NCI-H2227 (cell line): Measurements from ENCODE around the gene MYMX.

Experiments
- DNase-seq: peaks from one replicate; lab custom pipeline; 2025; ENCODE audit not compliant: unreplicated experiment; lab: John Stamatoyannopoulos, UW

MYMX gene

GRCh38 chr6:44249082-44249748 is 32.5 kb downstream of the MYMX start:
- no peak for DNase-seq

GRCh38 chr6:44250067-44250717 is 33.5 kb downstream of the MYMX start:
- DNase-seq = no peak

GRCh38 chr6:44250718-44251123 is 34.0 kb downstream of the MYMX start:
- no peak for DNase-seq

GRCh38 chr6:44251576-44252524 is 35.1 kb downstream of the MYMX start:
- DNase-seq = no peak

GRCh38 chr6:44253307-44254101 is 36.8 kb downstream of the MYMX start:
- DNase-seq = peak; percentile 30

- no peak for DNase-seq
Measured at GRCh38 chr6:44254191-44255104, 37.7 kb downstream of the MYMX start.

- no peak for DNase-seq
Measured at GRCh38 chr6:44255105-44255808, 38.5 kb downstream of the MYMX start.

- no peak for DNase-seq
Measured at GRCh38 chr6:44255871-44256774, 39.4 kb downstream of the MYMX start.

- no peak for DNase-seq
Measured at GRCh38 chr6:44256775-44257024, 40.0 kb downstream of the MYMX start.

GRCh38 chr6:44257025-44257752 is 40.5 kb downstream of the MYMX start, which contains the start of gene SLC35B2:
TSS of gene SLC35B2 (minus strand) at chr6:44257528. CDS start at chr6:44257410, 118 bp downstream.
- DNase-seq = peak; percentile 86

GRCh38 chr6:44257753-44258324 is 41.1 kb downstream of the MYMX start:
- no peak for DNase-seq

GRCh38 chr6:44258325-44258863 is 41.7 kb downstream of the MYMX start:
- no peak for DNase-seq

- DNase-seq = no peak
Measured at GRCh38 chr6:44258921-44259320, 42.2 kb downstream of the MYMX start.

- DNase-seq = no peak
Measured at GRCh38 chr6:44260011-44260410, 43.3 kb downstream of the MYMX start.

- no peak for DNase-seq
Measured at GRCh38 chr6:44260451-44261297, 43.9 kb downstream of the MYMX start.

- no peak for DNase-seq
Measured at GRCh38 chr6:44261581-44261980, 44.9 kb downstream of the MYMX start.
